GM12875 (cell line): ENCODE data around the gene AKNA.

Experiments
- H3K4me3 ChIP-seq: one replicate; pipeline ENCODE4 v1.5.1; 2011; ENCODE audit warnings: low read depth, low read length, control low read depth
- CTCF ChIP-seq: IDR thresholded peaks from 2 replicates; pipeline ENCODE4 v1.5.1; 2011; ENCODE audit warnings: low read depth, mild to moderate bottlenecking, control low read depth, inconsistent platforms, low read length, moderate library complexity, borderline replicate concordance; ENCODE audit not compliant: insufficient read depth

The AKNA gene

GRCh38 chr9:114371343-114371944 is 16.3 kb downstream of the AKNA start:
- TF ChIP-seq CTCF: no peak
- no peak overlapping the region for H3K4me3 ChIP-seq

- TF ChIP-seq CTCF: no peak
Measured at GRCh38 chr9:114370968-114371320, 16.8 kb downstream of the AKNA start.

GRCh38 chr9:114370251-114370967 is 17.4 kb downstream of the AKNA start:
- no peak overlapping the region for H3K4me3 ChIP-seq
- TF ChIP-seq CTCF: no peak

More at GRCh38 chr9:114370968-114371320, 16.8 kb downstream of the AKNA start:
- H3K4me3 ChIP-seq: no peak overlapping the region

- TF ChIP-seq CTCF: no peak
- no peak overlapping the region for H3K4me3 ChIP-seq
Measured at GRCh38 chr9:114369216-114370130, 18.3 kb downstream of the AKNA start.

GRCh38 chr9:114367772-114368569 is 19.8 kb downstream of the AKNA start:
- TF ChIP-seq CTCF: no peak
- H3K4me3 ChIP-seq: no peak overlapping the region

- TF ChIP-seq CTCF: no peak
- no peak overlapping the region for H3K4me3 ChIP-seq
Measured at GRCh38 chr9:114367366-114367765, 20.4 kb downstream of the AKNA start.
